SK-N-SH (cell line): ENCODE data around the gene PRDM11. TPM values are rescaled to one million over a fixed set of nuclear protein-coding genes. Genes with fewer than 3 reads are reported as not detected.

Source experiments
- CTCF ChIA-PET: fragments of 300-600, 350-600 bp; formaldehyde crosslinking; extraction: SDS; loops from one replicate; lab custom pipeline; 2021; lab: Yijun Ruan, JAX
- POLR2A ChIA-PET: fragments of 350-600 bp; sonication (Branson Sonifier 250); formaldehyde crosslinking; extraction: SDS; loops from one replicate; lab custom pipeline; 2020; ENCODE audit warnings: antibody characterized with exemption, inconsistent platforms; lab: Yijun Ruan, JAX
- DNase-seq: peaks from one replicate; pipeline ENCODE4 v3.0.0; 2012
- H2AFZ ChIP-seq: fragments of 200-600 bp; sonication (generic); 2 replicates; pipeline ENCODE4 v1.8.1; 2016; ENCODE audit warnings: antibody characterized with exemption, mild to moderate bottlenecking, low read depth
- H3F3A ChIP-seq: fragments of 200-600 bp; sonication (generic); replicated peaks from 2 replicates; pipeline ENCODE3; 2016; ENCODE audit warnings: antibody characterized with exemption, mild to moderate bottlenecking; ENCODE audit not compliant: insufficient read depth
- H3K27ac ChIP-seq, 2 experiments: fragments of 200-500 bp in 1 of 2; fragments of 200-600 bp in 1 of 2; sonication (Bioruptor generic) in 1 of 2; sonication (generic), shearing (Covaris generic) in 1 of 2; 2 replicates each; pipeline versions ENCODE4 v1.5.1 to v1.6.1; 2014 to 2016; ENCODE audit warnings: low read depth in 2 of 2, inconsistent platforms in 1 of 2, low read length in 1 of 2, mild to moderate bottlenecking in 1 of 2, mixed read lengths in 1 of 2
- H3K27me3 ChIP-seq: fragments of 200-600 bp; sonication (generic), shearing (Covaris generic); 2 replicates; pipeline ENCODE4 v1.6.1; 2016; ENCODE audit warnings: mixed run types; ENCODE audit not compliant: insufficient read depth
- H3K36me3 ChIP-seq, 2 experiments: fragments of 200-500 bp in 1 of 2; fragments of 200-600 bp in 1 of 2; sonication (Bioruptor generic) in 1 of 2; sonication (generic) in 1 of 2; replicated peaks in 1 of 2; 2 replicates each; pipeline versions ENCODE3 to v1.5.1; 2014 to 2016; ENCODE audit warnings: low read length in 1 of 2, mild to moderate bottlenecking in 1 of 2; ENCODE audit not compliant: insufficient read depth in 2 of 2, control insufficient read depth in 1 of 2
- H3K4me1 ChIP-seq, 2 experiments: fragments of 200-500 bp in 1 of 2; fragments of 200-600 bp in 1 of 2; sonication (Bioruptor generic) in 1 of 2; sonication (generic), shearing (Covaris generic) in 1 of 2; 2 replicates each; pipeline versions ENCODE4 v1.5.1 to v1.6.1; 2014 to 2016; ENCODE audit warnings: low read depth in 1 of 2, low read length in 1 of 2, mixed run types in 1 of 2; ENCODE audit not compliant: insufficient read depth in 2 of 2, control insufficient read depth in 1 of 2
- H3K4me2 ChIP-seq: fragments of 200-600 bp; sonication (generic), shearing (Covaris generic); 2 replicates; pipeline ENCODE4 v1.6.1; 2017; ENCODE audit warnings: mixed run types
- H3K4me3 ChIP-seq, 2 experiments: fragments of 200-500 bp in 1 of 2; fragments of 200-600 bp in 1 of 2; sonication (Bioruptor generic) in 1 of 2; sonication (generic), shearing (Covaris generic) in 1 of 2; 2 replicates each; pipeline versions ENCODE4 v1.5.1 to v1.8.1; 2014 to 2016; ENCODE audit warnings: low read depth in 2 of 2, inconsistent platforms in 1 of 2, low read length in 1 of 2, mild to moderate bottlenecking in 1 of 2, mixed read lengths in 1 of 2, moderate library complexity in 1 of 2
- H3K79me2 ChIP-seq: fragments of 200-600 bp; sonication (generic); 2 replicates; pipeline ENCODE4 v1.8.1; 2017; ENCODE audit warnings: mild to moderate bottlenecking; ENCODE audit not compliant: insufficient read depth
- H3K9ac ChIP-seq: fragments of 200-600 bp; sonication (generic); 2 replicates; pipeline ENCODE4 v1.6.1; 2017; ENCODE audit warnings: mixed run types
- H3K9me2 ChIP-seq: fragments of 200-600 bp; sonication (generic); 2 replicates; pipeline ENCODE4 v1.6.1; 2017; ENCODE audit warnings: mixed run types
- H3K9me3 ChIP-seq: fragments of 200-600 bp; sonication (generic); 2 replicates; pipeline ENCODE4 v1.6.1; 2017; ENCODE audit warnings: mixed run types, mild to moderate bottlenecking, moderate library complexity
- H4K20me1 ChIP-seq: fragments of 200-600 bp; sonication (generic); 2 replicates; pipeline ENCODE4 v1.6.1; 2017; ENCODE audit warnings: mild to moderate bottlenecking, mixed run types; ENCODE audit not compliant: insufficient read depth
- EP300 ChIP-seq, 2 experiments: IDR thresholded peaks; 2 replicates each; pipeline versions ENCODE4 v1.4.0 to v1.6.1; 2012; ENCODE audit warnings: borderline replicate concordance in 1 of 2, low read depth in 1 of 2, low read length in 1 of 2
- EZH2phosphoT487 ChIP-seq: fragments of 200-600 bp; sonication (generic); IDR thresholded peaks from 2 replicates; pipeline ENCODE4 v1.6.1; 2017; ENCODE audit warnings: low read depth, mixed run types, mild to moderate bottlenecking, antibody characterized with exemption, moderate library complexity, borderline replicate concordance
- FOXM1 ChIP-seq: IDR thresholded peaks from 2 replicates; pipeline ENCODE4 v1.4.0; 2012; ENCODE audit warnings: low read depth, mild to moderate bottlenecking
- GABPA ChIP-seq: IDR thresholded peaks from 2 replicates; pipeline ENCODE4 v1.4.0; 2012; ENCODE audit warnings: low read depth, mild to moderate bottlenecking
- JUND ChIP-seq: IDR thresholded peaks from 2 replicates; pipeline ENCODE4 v1.4.0; 2012
- MEF2A ChIP-seq: IDR thresholded peaks from 2 replicates; pipeline ENCODE4 v1.4.0; 2012; ENCODE audit warnings: low read depth, borderline replicate concordance
- PBX3 ChIP-seq: IDR thresholded peaks from 2 replicates; pipeline ENCODE4; 2012
- POLR2AphosphoS5 ChIP-seq: IDR thresholded peaks from 2 replicates; pipeline ENCODE4 v1.6.1; 2012; ENCODE audit warnings: low read depth, low read length
- RCOR1 ChIP-seq: fragments of 150-350 bp; IDR thresholded peaks from 2 replicates; pipeline ENCODE4 v1.6.1; 2017; ENCODE audit warnings: antibody characterized with exemption, low read length
- RFX5 ChIP-seq: IDR thresholded peaks from 2 replicates; pipeline ENCODE4 v1.6.1; 2012; ENCODE audit warnings: mild to moderate bottlenecking, improper control_type of control experiment, low read length
- RXRA ChIP-seq: IDR thresholded peaks from 2 replicates; pipeline ENCODE4 v1.4.0; 2012; ENCODE audit warnings: low read depth, mild to moderate bottlenecking, borderline replicate concordance
- SIN3A ChIP-seq: IDR thresholded peaks from 2 replicates; pipeline ENCODE4 v1.6.1; 2012; ENCODE audit warnings: low read depth, mild to moderate bottlenecking, low read length, moderate library complexity, borderline replicate concordance
- SMC3 ChIP-seq: IDR thresholded peaks from 2 replicates; pipeline ENCODE4 v1.6.1; 2012; ENCODE audit warnings: low read depth, low read length, improper control_type of control experiment
- TCF12 ChIP-seq: IDR thresholded peaks from 2 replicates; pipeline ENCODE4 v1.4.0; 2012
- USF2 ChIP-seq: fragments of 150-350 bp; IDR thresholded peaks from 2 replicates; pipeline ENCODE4 v1.6.1; 2017; ENCODE audit warnings: antibody characterized with exemption, low read length, low read depth, borderline replicate concordance
- YY1 ChIP-seq: IDR thresholded peaks from 2 replicates; pipeline ENCODE4 v1.4.0; 2012; ENCODE audit warnings: low read depth, mild to moderate bottlenecking
- ZBTB33 ChIP-seq: IDR thresholded peaks from 2 replicates; pipeline ENCODE4 v1.4.0; 2012; ENCODE audit warnings: low read depth, borderline replicate concordance
- WGBS: methylation state at CpG from one replicate; pipeline ENCODE4 v1.1.6; 2017; ENCODE audit warnings: low lambda C conversion rate; 5-methylcytosine and 5-hydroxymethylcytosine counted together
- polyA plus RNA-seq, 3 experiments: library from polyadenylated mRNA; depleted of rRNA; stranded (reverse); fragments of >200 nt; gene quantifications; 2 replicates each; pipeline ENCODE4 v1.2.3, GENCODE V29; 2012
- TF ChIP-seq, protein P1 (sequence below): fragments of 200-600 bp; sonication (generic); IDR thresholded peaks from 2 replicates; pipeline ENCODE4 v1.6.1; 2017; ENCODE audit warnings: antibody characterized with exemption, mild to moderate bottlenecking, moderate library complexity

PRDM11 gene
- polyA plus RNA-seq, 1 of the 3 experiments (the other 2 are of a cell fraction), result 4.5 TPM

GRCh38 chr11:45227836-45228235 is 81.4 kb downstream of the PRDM11 start:
- CTCF ChIA-PET, result interaction anchor here (0.8 to 2.1 kb wide), 5 partner anchors 11 to 544 kb away, joined by 3 to 5 read pairs (median 3); no protein-coding TSS in a partner anchor
- Histone ChIP-seq H3K36me3 (peaks cover 0 to 14% of the 10 kb centered on the region in 2 experiments), H3K4me3 (no peak overlapping the region), H3K9me3 (no peaks in the 10 kb centered on the region), H3K4me2 (no peak overlapping the region), H3K27me3 (no peaks in the 10 kb centered on the region), H3K9ac (no peak overlapping the region), H3K9me2 (no peaks in the 10 kb centered on the region), H2AFZ (no peak overlapping the region), H3K4me1 (no peaks in the 10 kb centered on the region), H3F3A (no peaks in the 10 kb centered on the region), H3K79me2 (no peaks in the 10 kb centered on the region), H4K20me1 (no peaks in the 10 kb centered on the region), H3K27ac (no peak overlapping the region)
- DNase-seq, result no peak
- 96% methylated on average over 19 of the region's 19 CpGs for WGBS
- TF ChIP-seq JUND (no peak), ZBTB33 (no peak), EP300 (IDR thresholded peaks at IDR 0.05; ENCODE audit: borderline replicate concordance in 1 of 2, low read depth in 1 of 2, low read length in 1 of 2) (no peak), SMC3 (no peak), TCF12 (no peak), PBX3 (no peak), RXRA (no peak), SIN3A (no peak), GABPA (no peak)
- TF ChIP-seq, protein P1, sequence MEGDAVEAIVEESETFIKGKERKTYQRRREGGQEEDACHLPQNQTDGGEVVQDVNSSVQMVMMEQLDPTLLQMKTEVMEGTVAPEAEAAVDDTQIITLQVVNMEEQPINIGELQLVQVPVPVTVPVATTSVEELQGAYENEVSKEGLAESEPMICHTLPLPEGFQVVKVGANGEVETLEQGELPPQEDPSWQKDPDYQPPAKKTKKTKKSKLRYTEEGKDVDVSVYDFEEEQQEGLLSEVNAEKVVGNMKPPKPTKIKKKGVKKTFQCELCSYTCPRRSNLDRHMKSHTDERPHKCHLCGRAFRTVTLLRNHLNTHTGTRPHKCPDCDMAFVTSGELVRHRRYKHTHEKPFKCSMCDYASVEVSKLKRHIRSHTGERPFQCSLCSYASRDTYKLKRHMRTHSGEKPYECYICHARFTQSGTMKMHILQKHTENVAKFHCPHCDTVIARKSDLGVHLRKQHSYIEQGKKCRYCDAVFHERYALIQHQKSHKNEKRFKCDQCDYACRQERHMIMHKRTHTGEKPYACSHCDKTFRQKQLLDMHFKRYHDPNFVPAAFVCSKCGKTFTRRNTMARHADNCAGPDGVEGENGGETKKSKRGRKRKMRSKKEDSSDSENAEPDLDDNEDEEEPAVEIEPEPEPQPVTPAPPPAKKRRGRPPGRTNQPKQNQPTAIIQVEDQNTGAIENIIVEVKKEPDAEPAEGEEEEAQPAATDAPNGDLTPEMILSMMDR, result no peak
- TF ChIP-seq, all 33 proteins: peak for 0
- POLR2A ChIA-PET, result no interaction called here

DNA sequence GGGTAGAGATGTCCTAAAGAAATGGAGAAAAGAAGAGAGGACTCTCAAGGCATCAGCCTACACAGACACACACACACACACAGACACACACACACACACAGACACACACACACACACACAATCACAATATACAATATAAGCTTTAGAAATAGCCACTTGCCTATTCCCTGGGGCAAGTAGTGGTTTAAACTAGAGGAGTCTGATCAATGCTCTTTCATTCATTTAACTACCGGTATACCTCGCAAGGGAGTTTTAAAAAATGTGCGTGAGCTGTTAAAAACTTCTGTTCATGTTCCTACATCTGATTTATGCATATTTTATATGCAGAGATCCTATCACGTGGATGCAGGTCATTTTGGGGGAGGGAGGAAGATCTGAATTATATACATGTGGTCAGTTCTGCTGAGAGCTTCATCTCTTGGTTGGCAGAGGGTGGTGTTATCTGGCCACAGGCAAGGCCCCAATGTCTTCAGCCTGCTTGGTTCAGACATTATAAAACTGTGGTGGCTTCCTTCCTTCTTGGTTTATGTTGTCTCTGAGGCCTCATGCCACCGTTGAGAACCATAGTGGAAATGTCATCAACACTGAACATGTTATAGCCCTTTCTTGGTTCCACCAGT is 83.1 kb downstream of the PRDM11 start:
- DNase-seq, result no peak
- Histone ChIP-seq H3K36me3 (peaks cover 0 to 12% of the 10 kb centered on the region in 2 experiments), H3K4me2 (no peak overlapping the region), H3K27ac (no peak overlapping the region), H3K9me3 (no peaks in the 10 kb centered on the region), H2AFZ (no peak overlapping the region), H3K9me2 (no peaks in the 10 kb centered on the region), H3K4me3 (no peak overlapping the region), H3K4me1 (peaks cover 0 to 2% of the 10 kb centered on the region in 2 experiments; a peak in 1 of 4 replicates), H3K9ac (no peak overlapping the region), H3F3A (no peaks in the 10 kb centered on the region), H3K79me2 (no peaks in the 10 kb centered on the region), H4K20me1 (no peaks in the 10 kb centered on the region), H3K27me3 (no peaks in the 10 kb centered on the region)
- WGBS, result 73% methylated on average over 5 of the region's 5 CpGs
- TF ChIP-seq RCOR1 (no peak), PBX3 (no peak), MEF2A (no peak), RFX5 (no peak), POLR2AphosphoS5 (no peak), GABPA (no peak), SIN3A (no peak), YY1 (no peak), JUND (no peak), EZH2phosphoT487 (no peak), RXRA (no peak), FOXM1 (no peak), USF2 (no peak)
- POLR2A ChIA-PET, result no interaction called here
- CTCF ChIA-PET, result interaction anchor here (0.9 to 2.1 kb wide), 6 partner anchors 9 to 293 kb away, joined by 3 to 6 read pairs (median 4); no protein-coding TSS in a partner anchor
